HFFc6 (cell line): Measurements from ENCODE around the gene OR6J1. TPM values are rescaled to one million over a fixed set of nuclear protein-coding genes. Genes with fewer than 3 reads are reported as not detected.
"Not testable (repeated sequence)": the region's sequence is repeated elsewhere in the genome, so short reads cannot be mapped to it uniquely, and the experiment has no call there.

ENCODE experiments used
- DNase-seq: peaks from one replicate; pipeline ENCODE4 v3.0.0-alpha.2; 2018
- H3K27ac Mint-ChIP-seq: 2 replicates; pipeline ENCODE4 v1.8.0; 2020; ENCODE audit warnings: mild to moderate bottlenecking, mixed read lengths
- H3K27me3 Mint-ChIP-seq: 2 replicates; pipeline ENCODE4 v1.8.0; 2021; ENCODE audit warnings: mild to moderate bottlenecking, moderate library complexity, mixed read lengths; ENCODE audit not compliant: insufficient read depth
- H3K36me3 Mint-ChIP-seq: 2 replicates; pipeline ENCODE4 v1.8.0; 2021; ENCODE audit warnings: low read depth, mixed read lengths
- H3K4me1 Mint-ChIP-seq: 2 replicates; pipeline ENCODE4 v1.8.0; 2020; ENCODE audit warnings: low read depth, mixed read lengths
- H3K4me3 Mint-ChIP-seq: 2 replicates; pipeline ENCODE4 v1.8.0; 2020; ENCODE audit warnings: mild to moderate bottlenecking, moderate library complexity, mixed read lengths
- H3K9me3 Mint-ChIP-seq: 2 replicates; pipeline ENCODE4 v1.8.0; 2020; ENCODE audit warnings: mild to moderate bottlenecking, mixed read lengths
- CTCF ChIP-seq: fragments of 200-600 bp; sonication (generic); IDR thresholded peaks from 2 replicates; pipeline ENCODE4 v1.5.0; 2021; ENCODE audit warnings: antibody characterized with exemption, mild to moderate bottlenecking
- total RNA-seq, 6 experiments: library from RNA; stranded (reverse); fragmentation: NEBNext Ultra II Directional; extraction: Animal tissue kit (Norgen Biotek cat#: 25700); gene quantifications; 2 replicates in 1 of 6; 3 replicates in 5 of 6; pipeline ENCODE4 v1.2.3, GENCODE V29; 2021

The OR6J1 gene
- total RNA-seq, 6 experiments from 2014 or later = not detected

GRCh38 chr14:22640192-22640591 is 4.0 kb downstream of the OR6J1 start:
- Mint-ChIP-seq H3K27ac (no peak overlapping the region), H3K36me3 (no peaks in the 10 kb centered on the region), H3K9me3 (no peaks in the 10 kb centered on the region), H3K4me1 (peaks cover 9% of the 10 kb centered on the region; the same call in 1 of the 2 replicates), H3K27me3 (peaks cover 1% of the 10 kb centered on the region; the same call in 1 of the 2 replicates), H3K4me3 (no peak overlapping the region)
- TF ChIP-seq CTCF = no peak
- no peak for DNase-seq

- H3K9me3 Mint-ChIP-seq, DNase-seq, H3K27ac Mint-ChIP-seq, H3K4me3 Mint-ChIP-seq, H3K36me3 Mint-ChIP-seq, H3K4me1 Mint-ChIP-seq: not testable (repeated sequence)
- H3K27me3 Mint-ChIP-seq = peaks cover 23% of the 10 kb centered on the region
Measured at GRCh38 chr14:22635980-22636379, 8.2 kb downstream of the OR6J1 start.

GRCh38 chr14:22634233-22634900 is 9.8 kb downstream of the OR6J1 start:
- no peak overlapping the region for H3K4me3 Mint-ChIP-seq
- no peak overlapping the region for H3K27ac Mint-ChIP-seq
- H3K9me3 Mint-ChIP-seq = peaks cover 6% of the 10 kb centered on the region; the same call in 1 of the 2 replicates
- no peaks in the 10 kb centered on the region for H3K4me1 Mint-ChIP-seq
- no peak for TF ChIP-seq CTCF
- peaks cover 7% of the 10 kb centered on the region for H3K36me3 Mint-ChIP-seq
- no peak for DNase-seq
- peaks cover 33% of the 10 kb centered on the region for H3K27me3 Mint-ChIP-seq

GRCh38 chr14:22630486-22630885 is 13.7 kb downstream of the OR6J1 start:
- no peak overlapping the region for H3K27ac Mint-ChIP-seq
- no peak for DNase-seq

GRCh38 chr14:22630066-22630465 is 14.1 kb downstream of the OR6J1 start:
- Mint-ChIP-seq H3K9me3 (peaks cover 6% of the 10 kb centered on the region; the same call in 1 of the 2 replicates), H3K27ac (no peak overlapping the region), H3K27me3 (peaks cover 35% of the 10 kb centered on the region), H3K4me1 (no peaks in the 10 kb centered on the region), H3K36me3 (peaks cover 7% of the 10 kb centered on the region), H3K4me3 (no peak overlapping the region)
- TF ChIP-seq CTCF = no peak
- DNase-seq = no peak

More at GRCh38 chr14:22630486-22630885, 13.7 kb downstream of the OR6J1 start:
- Mint-ChIP-seq H3K27me3 (peaks cover 35% of the 10 kb centered on the region), H3K4me3 (no peak overlapping the region), H3K9me3 (peaks cover 6% of the 10 kb centered on the region; the same call in 1 of the 2 replicates), H3K36me3 (peaks cover 7% of the 10 kb centered on the region), H3K4me1 (no peaks in the 10 kb centered on the region)
- no peak for TF ChIP-seq CTCF

GRCh38 chr14:22629361-22629760 is 14.8 kb downstream of the OR6J1 start:
- Mint-ChIP-seq H3K4me1 (no peaks in the 10 kb centered on the region), H3K27me3 (peaks cover 35% of the 10 kb centered on the region), H3K9me3 (peaks cover 6% of the 10 kb centered on the region; the same call in 1 of the 2 replicates), H3K36me3 (peaks cover 7% of the 10 kb centered on the region), H3K4me3 (no peak overlapping the region), H3K27ac (no peak overlapping the region)
- TF ChIP-seq CTCF = no peak
- DNase-seq = no peak
